GM23338 (cell line): ENCODE measurements around the gene UBC. TPM values are rescaled to one million over a fixed set of nuclear protein-coding genes. Genes with fewer than 3 reads are reported as not detected.

Experiments used
- ATAC-seq: fragments of 200-7000 bp; cut with Tn5 transposase; 3 replicates; pipeline ENCODE4 v1.9.1; 2020
- DNase-seq: peaks from one replicate; pipeline ENCODE4 v3.0.0-alpha.2; 2015; ENCODE audit warnings: low spot score
- H2AFZ ChIP-seq: fragments of 200-600 bp; sonication (generic); 2 replicates; pipeline ENCODE4 v1.8.0; 2016; ENCODE audit warnings: antibody characterized with exemption, mild to moderate bottlenecking, moderate library complexity
- H3F3A ChIP-seq: fragments of 200-600 bp; sonication (generic); replicated peaks from 2 replicates; pipeline ENCODE4 v1.8.0; 2017; ENCODE audit warnings: antibody characterized with exemption, mixed run types, low read depth
- H3K27ac ChIP-seq: fragments of 200-600 bp; sonication (generic); 2 replicates; pipeline ENCODE4 v1.6.1; 2016; ENCODE audit warnings: low read depth
- H3K27me3 ChIP-seq: fragments of 200-600 bp; sonication (generic); 2 replicates; pipeline ENCODE4 v1.8.0; 2016; ENCODE audit warnings: mild to moderate bottlenecking, mixed run types, moderate library complexity; ENCODE audit not compliant: insufficient read depth
- H3K36me3 ChIP-seq: fragments of 200-600 bp; sonication (generic); 2 replicates; pipeline ENCODE4 v1.8.0; 2016; ENCODE audit warnings: mild to moderate bottlenecking; ENCODE audit not compliant: insufficient read depth
- H3K4me1 ChIP-seq: fragments of 200-600 bp; sonication (generic); 2 replicates; pipeline ENCODE4 v1.8.0; 2016; ENCODE audit warnings: mild to moderate bottlenecking, moderate library complexity; ENCODE audit not compliant: insufficient read depth
- H3K4me2 ChIP-seq: fragments of 200-600 bp; sonication (generic); 2 replicates; pipeline ENCODE4 v1.7.1; 2017; ENCODE audit warnings: mixed run types
- H3K4me3 ChIP-seq: fragments of 200-600 bp; sonication (generic); 2 replicates; pipeline ENCODE4 v1.6.1; 2016; ENCODE audit warnings: mixed run types
- H3K79me2 ChIP-seq: fragments of 200-600 bp; sonication (generic); replicated peaks from 2 replicates; pipeline ENCODE4 v1.8.0; 2017; ENCODE audit warnings: mild to moderate bottlenecking; ENCODE audit not compliant: insufficient read depth
- H3K9me2 ChIP-seq: fragments of 200-600 bp; sonication (generic); 2 replicates; pipeline ENCODE4 v1.8.0; 2017; ENCODE audit not compliant: insufficient read depth
- H4K20me1 ChIP-seq: fragments of 200-600 bp; sonication (generic); replicated peaks from 2 replicates; pipeline ENCODE4 v1.8.0; 2017; ENCODE audit warnings: mild to moderate bottlenecking; ENCODE audit not compliant: insufficient read depth
- H3K27ac Mint-ChIP-seq: 2 replicates; pipeline ENCODE4 v1.8.0; 2020; ENCODE audit warnings: inconsistent platforms, mild to moderate bottlenecking, moderate library complexity, mixed read lengths
- H3K27me3 Mint-ChIP-seq: 3 replicates; pipeline ENCODE4 v1.8.0; 2022; ENCODE audit warnings: low read depth, mild to moderate bottlenecking, moderate library complexity, mixed read lengths, inconsistent platforms; ENCODE audit not compliant: insufficient read depth, poor library complexity
- H3K36me3 Mint-ChIP-seq: 3 replicates; pipeline ENCODE4 v1.8.0; 2021; ENCODE audit warnings: low read depth, mild to moderate bottlenecking, inconsistent platforms, moderate library complexity, mixed read lengths
- H3K4me1 Mint-ChIP-seq: 3 replicates; pipeline ENCODE4 v1.8.0; 2020; ENCODE audit warnings: mild to moderate bottlenecking, inconsistent platforms, mixed read lengths
- H3K4me3 Mint-ChIP-seq: 3 replicates; pipeline ENCODE4 v1.8.0; 2021; ENCODE audit warnings: moderate library complexity, mild to moderate bottlenecking, inconsistent platforms, mixed read lengths
- H3K9me3 Mint-ChIP-seq: 3 replicates; pipeline ENCODE4 v1.8.0; 2020; ENCODE audit warnings: moderate library complexity, mild to moderate bottlenecking, inconsistent platforms, mixed read lengths
- CREB1 ChIP-seq: fragments of 250-450 bp; sonication (Bioruptor Pico); IDR thresholded peaks from 2 replicates; pipeline ENCODE4 v1.5.0; 2020; ENCODE audit warnings: low read depth, mild to moderate bottlenecking, moderate library complexity
- CTCF ChIP-seq, 2 experiments: fragments of 200-600 bp in 1 of 2; sonication (generic) in 1 of 2; conservative IDR thresholded peaks; 2 replicates each; pipeline versions ENCODE4 v1.5.1 to v1.6.1; 2016 to 2017; ENCODE audit warnings: antibody characterized with exemption in 2 of 2, low read depth in 2 of 2, mild to moderate bottlenecking in 2 of 2, moderate library complexity in 1 of 2
- ETS1 ChIP-seq: IDR thresholded peaks from 2 replicates; pipeline ENCODE4 v1.6.1; 2016; ENCODE audit warnings: antibody characterized with exemption
- EZH2 ChIP-seq: fragments of 200-600 bp; sonication (generic); IDR thresholded peaks from one replicate; pipeline ENCODE4 v1.8.0; 2017; ENCODE audit warnings: antibody characterized with exemption, mild to moderate bottlenecking, low read depth; ENCODE audit not compliant: unreplicated experiment
- EZH2phosphoT487 ChIP-seq: fragments of 200-600 bp; sonication (generic); IDR thresholded peaks from one replicate; pipeline ENCODE4 v1.8.1; 2018; ENCODE audit warnings: antibody characterized with exemption; ENCODE audit not compliant: unreplicated experiment
- JUNB ChIP-seq: IDR thresholded peaks from one replicate; pipeline ENCODE4 v1.6.1; 2016; ENCODE audit warnings: antibody characterized with exemption; ENCODE audit not compliant: unreplicated experiment
- NANOG ChIP-seq: IDR thresholded peaks from 2 replicates; pipeline ENCODE4 v1.6.1; 2016; ENCODE audit warnings: antibody characterized with exemption, borderline replicate concordance
- POLR2AphosphoS5 ChIP-seq: IDR thresholded peaks from 2 replicates; pipeline ENCODE4 v1.6.1; 2016; ENCODE audit warnings: antibody characterized with exemption, low read depth
- REST ChIP-seq: IDR thresholded peaks from one replicate; pipeline ENCODE4 v1.6.1; 2018; ENCODE audit warnings: antibody characterized with exemption; ENCODE audit not compliant: unreplicated experiment
- STAT1 ChIP-seq: IDR thresholded peaks from one replicate; pipeline ENCODE4 v1.6.1; 2016; ENCODE audit warnings: antibody characterized with exemption; ENCODE audit not compliant: unreplicated experiment
- ZNF114 ChIP-seq: fragments of 250-450 bp; sonication (Bioruptor Pico); IDR thresholded peaks from 2 replicates; pipeline ENCODE4 v1.5.0; 2020; ENCODE audit warnings: mild to moderate bottlenecking, moderate library complexity
- ZNF331 ChIP-seq: fragments of 250-450 bp; sonication (Bioruptor Pico); IDR thresholded peaks from 2 replicates; pipeline ENCODE4 v1.5.0; 2020; ENCODE audit warnings: low read depth, mild to moderate bottlenecking, moderate library complexity
- polyA plus RNA-seq: library from polyadenylated mRNA; unstranded; fragments of >200 nt; fragmentation: Nextera tagmentation; extraction: Ambion mirVana; gene quantifications from 2 replicates; pipeline ENCODE4 v1.2.1, GENCODE V29; 2016
- total RNA-seq: library from RNA; depleted of rRNA; stranded (reverse); fragments of >200 nt; shearing (Covaris generic); gene quantifications from 2 replicates; pipeline ENCODE4 v1.2.3, GENCODE V29; 2014

UBC gene
- total and polyA plus RNA-seq, 2 experiments from 2014 or later: 511 to 665 TPM

- Mint-ChIP-seq H3K27ac (no peak overlapping the region), H3K27me3 (peaks cover 29% of the 10 kb centered on the region), H3K4me3 (no peak overlapping the region), H3K36me3 (peaks cover 43% of the 10 kb centered on the region), H3K4me1 (peaks cover 26% of the 10 kb centered on the region), H3K9me3 (peaks cover 18% of the 10 kb centered on the region)
- Histone ChIP-seq H3F3A (peaks cover 23% of the 10 kb centered on the region), H4K20me1 (peaks cover 15% of the 10 kb centered on the region), H3K27ac (peak overlapping the region; percentile 63), H3K27me3 (no peaks in the 10 kb centered on the region), H3K79me2 (peaks cover 24% of the 10 kb centered on the region), H2AFZ (no peak overlapping the region), H3K36me3 (peaks cover 8% of the 10 kb centered on the region; the same call in 1 of the 2 replicates), H3K4me2 (no peak overlapping the region), H3K9me2 (no peaks in the 10 kb centered on the region), H3K4me1 (peaks cover 5% of the 10 kb centered on the region; the same call in 1 of the 2 replicates), H3K4me3 (no peak overlapping the region)
- TF ChIP-seq POLR2AphosphoS5: peak; percentile 16; the same call in 1 of the 2 replicates
- TF ChIP-seq JUNB: no peak
- no peak for DNase-seq
- ATAC-seq: peak; percentile 7; the same call in 2 of the 3 replicates
Observed at GRCh38 chr12:124909831-124910560, 4.5 kb downstream of the UBC start.

GRCh38 chr12:124906606-124907261 lies 7.7 kb downstream of the UBC start:
- H3F3A ChIP-seq: peaks cover 19% of the 10 kb centered on the region
- H2AFZ ChIP-seq: no peak overlapping the region
- ATAC-seq (peak; percentile 56), DNase-seq (peak; percentile 97)
- Mint-ChIP-seq H3K36me3 (peaks cover 16% of the 10 kb centered on the region), H3K9me3 (no peaks in the 10 kb centered on the region), H3K27ac (no peak overlapping the region), H3K27me3 (peaks cover 5% of the 10 kb centered on the region), H3K4me3 (no peak overlapping the region; the same call in 2 of the 3 replicates), H3K4me1 (peaks cover 19% of the 10 kb centered on the region)
- no peaks in the 10 kb centered on the region for H3K9me2 ChIP-seq
- H3K4me2 ChIP-seq: no peak overlapping the region
- H3K4me1 ChIP-seq: peaks cover 5% of the 10 kb centered on the region; the same call in 1 of the 2 replicates
- peaks cover 6% of the 10 kb centered on the region; the same call in 1 of the 2 replicates for H3K36me3 ChIP-seq
- H4K20me1 ChIP-seq: peaks cover 11% of the 10 kb centered on the region
- no peaks in the 10 kb centered on the region for H3K27me3 ChIP-seq
- no peak overlapping the region for H3K4me3 ChIP-seq
- H3K79me2 ChIP-seq: peaks cover 5% of the 10 kb centered on the region
- no peak overlapping the region for H3K27ac ChIP-seq
- TF ChIP-seq REST (no peak), STAT1 (no peak), EZH2 (no peak), NANOG (no peak), POLR2AphosphoS5 (no peak), CREB1 (CRISPR knock-in tag) (0 out of 2 replicates have a peak, but pooled peaks have one; percentile 36), EZH2phosphoT487 (no peak), CTCF (conservative IDR thresholded peaks at IDR 0.05; ENCODE audit: low read depth in 2 of 2) (peak; percentile 100), ZNF331 (CRISPR knock-in tag) (no peak), ZNF114 (CRISPR knock-in tag) (no peak), ETS1 (no peak), JUNB (no peak)
